ENCODE results near the gene GUCA1A. TPM values are rescaled to one million over a fixed set of nuclear protein-coding genes. Genes with fewer than 3 reads are reported as not detected.
"Not testable (repeated sequence)": the region's sequence is repeated elsewhere in the genome, so short reads cannot be mapped to it uniquely, and the experiment has no call there.

The GUCA1A gene
- total RNA-seq, 1 experiment from 2014 or later, result not detected

DNA sequence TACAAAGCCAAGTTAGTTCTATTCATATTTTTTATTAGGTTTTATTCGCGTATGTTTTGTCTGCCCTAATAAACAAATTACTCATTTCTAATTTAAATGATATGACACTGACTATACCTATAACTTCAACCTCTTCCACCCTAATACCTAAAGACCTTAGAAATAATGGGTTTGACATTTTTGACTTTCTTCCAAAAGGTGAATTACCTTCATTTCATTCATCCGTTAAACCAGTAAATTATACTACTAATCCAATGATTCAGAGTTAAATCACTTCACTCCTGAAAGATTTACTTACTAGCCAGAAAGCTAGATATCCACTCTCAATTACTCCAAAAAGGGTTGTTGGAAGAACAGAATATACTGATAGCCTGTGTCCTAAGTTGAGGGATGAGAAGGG is 39.3 kb downstream of the GUCA1A start (continued):
- TF ChIP-seq CBX3 (IDR thresholded peaks at IDR 0.05; ENCODE audit: low read depth) (no peak), ZNF274 (IDR thresholded peaks at IDR 0.05; ENCODE audit: low read depth, low read length) (no peak), SRF (IDR thresholded peaks at IDR 0.05; ENCODE audit: low read depth) (no peak), EZH2 (IDR thresholded peaks at IDR 0.05) (no peak), EZH2phosphoT487 (IDR thresholded peaks at IDR 0.05; ENCODE audit: borderline replicate concordance) (no peak), POLR2AphosphoS5 (IDR thresholded peaks at IDR 0.05; ENCODE audit: low read depth, low read length) (no peak), FOSL1 (IDR thresholded peaks at IDR 0.05; ENCODE audit: low read depth) (no peak), SIN3A (IDR thresholded peaks at IDR 0.05; ENCODE audit: low read depth) (no peak), JUND (IDR thresholded peaks at IDR 0.05) (no peak)
- TF ChIP-seq, protein P1, sequence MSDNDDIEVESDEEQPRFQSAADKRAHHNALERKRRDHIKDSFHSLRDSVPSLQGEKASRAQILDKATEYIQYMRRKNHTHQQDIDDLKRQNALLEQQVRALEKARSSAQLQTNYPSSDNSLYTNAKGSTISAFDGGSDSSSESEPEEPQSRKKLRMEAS (IDR thresholded peaks at IDR 0.05), result no peak

DNA sequence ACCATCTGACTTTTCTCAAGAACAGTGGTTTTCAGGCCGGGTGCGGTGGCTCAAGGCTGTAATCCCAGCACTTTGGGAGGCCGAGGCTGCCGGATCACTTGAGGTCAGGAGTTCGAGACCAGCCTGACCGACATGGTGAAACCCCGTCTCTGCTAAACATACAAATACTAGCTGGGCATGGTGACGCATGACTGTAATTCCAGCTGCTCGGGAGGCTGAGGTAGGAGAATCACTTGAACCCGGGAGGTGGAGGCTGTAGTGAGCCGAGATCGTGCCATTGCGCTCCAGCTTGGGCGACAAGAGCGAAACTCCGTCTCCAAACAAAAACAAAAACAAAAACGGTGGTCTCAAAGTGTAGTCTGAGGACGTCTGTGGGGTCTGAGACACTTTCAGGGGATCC is 43.3 kb downstream of the GUCA1A start:
- peak overlapping the region; percentile 72 to 97 for H3K4me3 ChIP-seq (replicated peaks in 1 of 2; ENCODE audit: low read depth in 1 of 2, low read length in 2 of 2)
- CTCF ChIA-PET, result interaction anchor here (1.0 kb wide), 1 partner anchor 430 kb away, joined by 4 read pairs; the partner anchor contains the start of gene TOMM6
- not testable (repeated sequence) for DNase-seq (ENCODE audit: low read depth, low spot score)

More for the DNA sequence above, 43.3 kb downstream of the GUCA1A start:
- H3K9me3 ChIP-seq (ENCODE audit: control insufficient read depth in 1 of 2, insufficient read depth in 1 of 2, low read depth in 1 of 2, low read length in 2 of 2); H3K9me2 ChIP-seq (ENCODE audit: insufficient read depth); BruUV-seq (replicated peaks); ATAC-seq; H3K27me3 ChIP-seq (ENCODE audit: insufficient read depth, low read length); H4K20me1 ChIP-seq (ENCODE audit: insufficient read depth); H2AFZ ChIP-seq (ENCODE audit: low read depth, low read length, poor library complexity, severe bottlenecking): not testable (repeated sequence)
- Histone ChIP-seq H3K27ac (ENCODE audit: low read depth, low read length) (peak overlapping the region; percentile 68; the same call in 1 of the 2 replicates), H3K4me1 (ENCODE audit: control insufficient read depth in 1 of 2, insufficient read depth in 2 of 2, low read length in 2 of 2) (peaks cover 8 to 51% of the 10 kb centered on the region in 2 experiments; a peak in 3 of 4 replicates), H3K9ac (ENCODE audit: low read length) (peak overlapping the region; percentile 84), H3K36me3 (ENCODE audit: control insufficient read depth in 1 of 2, insufficient read depth in 2 of 2, low read length in 2 of 2) (peaks cover 15 to 21% of the 10 kb centered on the region in 2 experiments; a peak in 3 of 4 replicates), H3K79me2 (ENCODE audit: insufficient read depth, low read length) (peaks cover 50% of the 10 kb centered on the region), H3K4me2 (ENCODE audit: low read length) (peak overlapping the region; percentile 91)
- intact Hi-C loops (cut with micrococcal nuclease), result loop anchor here (10.0 kb wide), 1 partner anchor 432 kb away; the partner anchor contains the start of genes PRICKLE4 and TOMM6
- POLR2A ChIA-PET, result interaction anchor here (1.1 to 1.4 kb wide), 2 partner anchors 11 to 187 kb away, joined by 3 to 8 read pairs; no protein-coding TSS in a partner anchor
- RAD21 ChIA-PET (ENCODE audit: low non-redundant PET in 1 of 2, low total read pairs in 2 of 2, uncharacterized antibody in 2 of 2, unreplicated experiment in 2 of 2), result interaction anchor here in 1 of 2 experiments (1.2 kb wide), 1 partner anchor 134 kb away, joined by 4 read pairs; no protein-coding TSS in a partner anchor
